H9 (cell line): Measurements from ENCODE around the gene ROM1. TPM values are rescaled to one million over a fixed set of nuclear protein-coding genes. Genes with fewer than 3 reads are reported as not detected.

Source experiments
- DNase-seq: peaks from one replicate; pipeline ENCODE4 v3.0.0-alpha.2; 2017
- H2AFZ ChIP-seq: one replicate; pipeline ENCODE4 v1.6.1; 2013; ENCODE audit warnings: mild to moderate bottlenecking, low read length, control low read depth, moderate library complexity
- H2AK5ac ChIP-seq: 2 replicates; pipeline ENCODE4 v1.6.1; 2013; ENCODE audit warnings: low read length, control low read depth, mixed read lengths; ENCODE audit not compliant: insufficient read length
- H2BK120ac ChIP-seq: one replicate; pipeline ENCODE4 v1.6.1; 2013; ENCODE audit warnings: low read depth, mild to moderate bottlenecking, low read length, control low read depth, inconsistent platforms; ENCODE audit not compliant: poor library complexity, severe bottlenecking
- H2BK12ac ChIP-seq: 2 replicates; pipeline ENCODE4 v1.6.1; 2013; ENCODE audit warnings: low read length, control low read depth, mixed read lengths, low read depth; ENCODE audit not compliant: insufficient read length
- H2BK15ac ChIP-seq: 2 replicates; pipeline ENCODE4 v1.6.1; 2013; ENCODE audit warnings: low read depth, low read length, control low read depth
- H2BK20ac ChIP-seq: one replicate; pipeline ENCODE4 v1.6.1; 2013; ENCODE audit warnings: low read depth, mild to moderate bottlenecking, low read length, control low read depth, inconsistent platforms; ENCODE audit not compliant: poor library complexity, severe bottlenecking
- H2BK5ac ChIP-seq: 2 replicates; pipeline ENCODE4 v1.6.1; 2013; ENCODE audit warnings: low read length, control low read depth, mixed read lengths; ENCODE audit not compliant: insufficient read length
- H3K14ac ChIP-seq: 2 replicates; pipeline ENCODE4 v1.6.1; 2013; ENCODE audit warnings: low read length, control low read depth; ENCODE audit not compliant: insufficient read depth
- H3K18ac ChIP-seq: 2 replicates; pipeline ENCODE4 v1.6.1; 2013; ENCODE audit warnings: low read depth, mild to moderate bottlenecking, mixed read lengths, low read length, control low read depth; ENCODE audit not compliant: insufficient read length
- H3K23ac ChIP-seq: 2 replicates; pipeline ENCODE4 v1.6.1; 2013; ENCODE audit warnings: low read length, control low read depth, mixed read lengths, low read depth; ENCODE audit not compliant: insufficient read length
- H3K23me2 ChIP-seq: 2 replicates; pipeline ENCODE4 v1.6.1; 2013; ENCODE audit warnings: low read depth, mild to moderate bottlenecking, mixed read lengths, low read length, control low read depth; ENCODE audit not compliant: insufficient read length, poor library complexity, severe bottlenecking
- H3K27ac ChIP-seq: 2 replicates; pipeline ENCODE4 v1.5.1; 2013; ENCODE audit warnings: low read length, control low read depth, mixed read lengths, low read depth; ENCODE audit not compliant: insufficient read length
- H3K27me3 ChIP-seq: 2 replicates; pipeline ENCODE4 v1.6.1; 2013; ENCODE audit warnings: low read length, control low read depth, inconsistent platforms; ENCODE audit not compliant: insufficient read depth
- H3K4ac ChIP-seq: 2 replicates; pipeline ENCODE4 v1.6.1; 2013; ENCODE audit warnings: low read depth, mild to moderate bottlenecking, control low read depth, inconsistent platforms, low read length, moderate library complexity
- H3K4me1 ChIP-seq: 2 replicates; pipeline ENCODE4 v1.6.1; 2013; ENCODE audit warnings: low read length, control low read depth, inconsistent platforms; ENCODE audit not compliant: insufficient read depth
- H3K4me2 ChIP-seq: 2 replicates; pipeline ENCODE4 v1.6.1; 2013; ENCODE audit warnings: low read length, control low read depth, mixed read lengths; ENCODE audit not compliant: insufficient read length, insufficient read depth
- H3K56ac ChIP-seq: 2 replicates; pipeline ENCODE4 v1.6.1; 2013; ENCODE audit warnings: low read depth, mild to moderate bottlenecking, mixed read lengths, low read length, control low read depth; ENCODE audit not compliant: insufficient read length
- H3K79me1 ChIP-seq: 2 replicates; pipeline ENCODE4 v1.6.1; 2013; ENCODE audit warnings: low read depth, mild to moderate bottlenecking, moderate library complexity, low read length, control low read depth, inconsistent platforms; ENCODE audit not compliant: insufficient read depth, poor library complexity, severe bottlenecking
- H3K79me2 ChIP-seq: 2 replicates; pipeline ENCODE4 v1.6.1; 2013; ENCODE audit warnings: low read length, control low read depth, inconsistent platforms; ENCODE audit not compliant: insufficient read depth
- H3K9ac ChIP-seq: 2 replicates; pipeline ENCODE4 v1.6.1; 2013; ENCODE audit warnings: low read length, control low read depth, mixed read lengths; ENCODE audit not compliant: insufficient read length; ENCODE audit errors: extremely low read depth
- H3K9me3 ChIP-seq: one replicate; pipeline ENCODE4 v1.6.1; 2013; ENCODE audit warnings: low read depth, low read length, inconsistent platforms; ENCODE audit not compliant: control insufficient read depth
- H3T11ph ChIP-seq: one replicate; pipeline ENCODE4 v1.6.1; 2013; ENCODE audit warnings: mild to moderate bottlenecking, low read length, control low read depth, inconsistent platforms
- H4K20me1 ChIP-seq: one replicate; pipeline ENCODE4 v1.6.1; 2013; ENCODE audit not compliant: control insufficient read depth, insufficient read length, insufficient read depth
- H4K5ac ChIP-seq: 2 replicates; pipeline ENCODE4 v1.6.1; 2013; ENCODE audit warnings: low read depth, mild to moderate bottlenecking, mixed read lengths, low read length, control low read depth; ENCODE audit not compliant: insufficient read length
- H4K8ac ChIP-seq: replicated peaks from 2 replicates; pipeline ENCODE4 v1.6.1; 2013; ENCODE audit warnings: low read length, control low read depth, mixed read lengths, low read depth; ENCODE audit not compliant: insufficient read length
- H4K91ac ChIP-seq: 2 replicates; pipeline ENCODE4 v1.6.1; 2013; ENCODE audit warnings: low read depth, mild to moderate bottlenecking, moderate library complexity, mixed read lengths, low read length, control low read depth; ENCODE audit not compliant: insufficient read length
- H3K27ac Mint-ChIP-seq, 3 experiments: 2 replicates in 2 of 3; 3 replicates in 1 of 3; pipeline ENCODE4 v1.8.0; 2020 to 2021; ENCODE audit warnings: mixed read lengths in 3 of 3, mild to moderate bottlenecking in 1 of 3, moderate library complexity in 1 of 3
- H3K27me3 Mint-ChIP-seq: 2 replicates; pipeline ENCODE4 v1.8.0; 2021; ENCODE audit warnings: low read depth, mild to moderate bottlenecking, moderate library complexity, mixed read lengths
- H3K36me3 Mint-ChIP-seq, 3 experiments: 2 replicates in 2 of 3; 3 replicates in 1 of 3; pipeline ENCODE4 v1.8.0; 2020 to 2021; ENCODE audit warnings: low read depth in 3 of 3, mixed read lengths in 3 of 3; ENCODE audit not compliant: insufficient read depth in 1 of 3
- H3K4me1 Mint-ChIP-seq, 2 experiments: 2 replicates each; pipeline ENCODE4 v1.8.0; 2020; ENCODE audit warnings: mixed read lengths in 2 of 2
- H3K4me3 Mint-ChIP-seq, 2 experiments: 2 replicates in 1 of 2; 3 replicates in 1 of 2; pipeline ENCODE4 v1.8.0; 2020 to 2021; ENCODE audit warnings: mild to moderate bottlenecking in 2 of 2, mixed read lengths in 2 of 2, moderate library complexity in 1 of 2
- H3K9me3 Mint-ChIP-seq, 2 experiments: 2 replicates in 1 of 2; 3 replicates in 1 of 2; pipeline ENCODE4 v1.8.0; 2020; ENCODE audit warnings: mild to moderate bottlenecking in 2 of 2, mixed read lengths in 2 of 2, moderate library complexity in 1 of 2
- CTCF ChIP-seq: fragments of 200-600 bp; sonication (generic); conservative IDR thresholded peaks from 3 replicates; pipeline ENCODE4 v1.8.0; 2021; ENCODE audit warnings: antibody characterized with exemption, mild to moderate bottlenecking
- whole genome bisulfite sequencing: extraction: QIAGEN DNeasy Blood & Tissue Kit; methylation state at CpG from one replicate; pipeline ENCODE4 v1.1.7; 2013; ENCODE audit warnings: missing lambda C conversion rate, low lambda C conversion rate, mixed read lengths; ENCODE audit not compliant: insufficient read length; ENCODE audit errors: extremely low coverage; 5-methylcytosine and 5-hydroxymethylcytosine counted together
- total RNA-seq: library from RNA; stranded (reverse); gene quantifications from 2 replicates; pipeline ENCODE4 v1.2.1, GENCODE V29; 2021

Gene ROM1
- total RNA-seq, 1 experiment from 2014 or later, result 0.79 TPM

- Histone ChIP-seq H3K23ac (no peak overlapping the region), H3K23me2 (peaks cover 9% of the 10 kb centered on the region), H3K79me2 (peaks cover 12% of the 10 kb centered on the region; the same call in 1 of the 2 replicates), H4K91ac (no peak overlapping the region), H3K27me3 (no peaks in the 10 kb centered on the region), H4K8ac (no peak overlapping the region), H3K9ac (no peak overlapping the region), H3K9me3 (no peaks in the 10 kb centered on the region), H3T11ph (no peak overlapping the region), H3K56ac (no peak overlapping the region), H3K14ac (no peak overlapping the region), H2BK12ac (no peak overlapping the region), H2AFZ (no peak overlapping the region), H2BK120ac (no peak overlapping the region), H4K5ac (no peak overlapping the region), H3K18ac (no peak overlapping the region), H3K27ac (no peak overlapping the region), H2BK20ac (no peak overlapping the region), H3K4ac (no peak overlapping the region), H3K79me1 (no peaks in the 10 kb centered on the region), H2AK5ac (no peak overlapping the region), H3K4me2 (no peak overlapping the region), H2BK5ac (no peak overlapping the region), H3K4me1 (peaks cover 3% of the 10 kb centered on the region; the same call in 1 of the 2 replicates), H2BK15ac (no peak overlapping the region), H4K20me1 (no peaks in the 10 kb centered on the region)
- DNase-seq, result no peak
- no peaks in the 10 kb centered on the region for H3K27me3 Mint-ChIP-seq
- H3K4me3 Mint-ChIP-seq, result peak overlapping the region in 1 of 2 experiments; percentile 55; a peak in 2 of 5 replicates
- H3K27ac Mint-ChIP-seq, result no peak overlapping the region
- H3K4me1 Mint-ChIP-seq, result peaks cover 12 to 14% of the 10 kb centered on the region in 2 experiments
- H3K36me3 Mint-ChIP-seq, result peaks cover 14 to 38% (median 24%) of the 10 kb centered on the region in 3 experiments
- TF ChIP-seq CTCF, result no peak
- WGBS, result no CpG with 5 or more reads among the region's 24 CpGs
- no peaks in the 10 kb centered on the region for H3K9me3 Mint-ChIP-seq
Observed at GRCh38 chr11:62648185-62648966, 35.3 kb downstream of the ROM1 start.
